HEK293T (cell line): ENCODE data around the gene CTSV.
"Not testable (repeated sequence)": the region's sequence is repeated elsewhere in the genome, so short reads cannot be mapped to it uniquely, and the experiment has no call there.

Source experiments
- ARNT ChIP-seq: fragments of 450-650 bp; IDR thresholded peaks from 2 replicates; pipeline ENCODE4 v1.6.1; 2017; ENCODE audit warnings: mild to moderate bottlenecking
- BHLHE40 ChIP-seq: fragments of 450-650 bp; IDR thresholded peaks from 2 replicates; pipeline ENCODE4 v1.6.1; 2016; ENCODE audit warnings: mild to moderate bottlenecking, moderate library complexity, borderline replicate concordance
- CTBP1 ChIP-seq: fragments of 450-650 bp; IDR thresholded peaks from 2 replicates; pipeline ENCODE4 v1.6.1; 2016; ENCODE audit warnings: borderline replicate concordance
- ELF4 ChIP-seq: fragments of 450-650 bp; IDR thresholded peaks from 2 replicates; pipeline ENCODE4 v1.6.1; 2017; ENCODE audit warnings: antibody characterized with exemption
- FOXM1 ChIP-seq: fragments of 450-650 bp; IDR thresholded peaks from 2 replicates; pipeline ENCODE4 v1.6.1; 2017; ENCODE audit warnings: mild to moderate bottlenecking, borderline replicate concordance
- SP1 ChIP-seq: fragments of 450-650 bp; IDR thresholded peaks from 2 replicates; pipeline ENCODE4 v1.6.1; 2017
- TARDBP ChIP-seq: fragments of 450-650 bp; IDR thresholded peaks from 2 replicates; pipeline ENCODE4 v1.6.1; 2016
- ZNF384 ChIP-seq: fragments of 450-650 bp; IDR thresholded peaks from 2 replicates; pipeline ENCODE4 v1.6.1; 2016

DNA sequence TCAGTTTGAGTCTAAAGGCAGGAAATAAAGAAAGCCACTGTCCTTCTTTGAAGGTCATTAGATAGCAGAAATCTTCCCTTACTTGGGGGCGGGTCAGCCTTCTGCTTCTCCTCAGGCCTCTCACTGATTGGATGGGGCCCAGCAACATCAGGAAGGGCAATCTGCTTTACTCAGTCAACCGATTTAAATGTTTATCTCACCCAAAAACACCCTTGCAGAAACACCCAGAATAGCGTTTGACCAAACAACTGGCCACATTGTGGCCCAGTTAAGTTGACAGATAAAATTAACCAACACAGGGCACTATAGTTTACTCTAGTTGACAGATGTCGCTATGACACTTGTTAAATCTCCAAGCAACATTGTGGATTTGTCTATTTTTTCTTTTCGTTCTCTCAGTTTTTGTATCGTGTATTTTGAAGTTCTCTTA is 45.6 kb upstream of the CTSV start:
- not testable (repeated sequence) for TF ChIP-seq ELF4, ARNT, SP1, CTBP1, TARDBP, ZNF384, BHLHE40, FOXM1
